Measurements from ENCODE around the gene CFAP210. TPM values are rescaled to one million over a fixed set of nuclear protein-coding genes. Genes with fewer than 3 reads are reported as not detected.

CFAP210 gene
- 0.30 TPM for total RNA-seq

- DNase-seq: peak; percentile 95
These were observed at the start of gene CFAP210, which contains the start of gene PHOSPHO2 for GRCh38 chr2:169694113-169694893. Gene CFAP210 (minus strand): TSS chr2:169694405. CDS start chr2:169694327, 78 bp downstream. Gene PHOSPHO2 (plus strand): TSS chr2:169694469. CDS start chr2:169700972, 6,503 bp downstream.

DNA sequence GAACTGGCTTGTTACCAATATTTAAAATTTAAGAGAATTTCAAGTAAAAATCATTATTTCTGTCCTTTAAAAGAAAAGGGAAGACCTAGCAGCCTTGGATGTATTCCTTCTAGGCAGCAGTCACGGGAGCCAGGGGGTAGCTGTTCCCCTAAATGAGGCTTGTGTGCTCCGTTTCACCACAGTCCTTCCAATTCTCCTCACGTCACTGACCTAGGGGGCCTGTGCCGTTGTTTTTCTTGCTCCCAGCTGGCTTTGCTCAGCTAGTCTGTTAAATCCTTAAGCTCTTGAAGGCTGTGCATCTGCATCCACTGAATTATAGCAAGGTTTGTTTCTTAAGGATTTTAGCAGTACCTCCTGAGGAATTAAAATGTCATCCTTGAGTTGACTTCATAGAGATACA lies 49.3 kb upstream of the CFAP210 start:
- no peak for DNase-seq

DNA sequence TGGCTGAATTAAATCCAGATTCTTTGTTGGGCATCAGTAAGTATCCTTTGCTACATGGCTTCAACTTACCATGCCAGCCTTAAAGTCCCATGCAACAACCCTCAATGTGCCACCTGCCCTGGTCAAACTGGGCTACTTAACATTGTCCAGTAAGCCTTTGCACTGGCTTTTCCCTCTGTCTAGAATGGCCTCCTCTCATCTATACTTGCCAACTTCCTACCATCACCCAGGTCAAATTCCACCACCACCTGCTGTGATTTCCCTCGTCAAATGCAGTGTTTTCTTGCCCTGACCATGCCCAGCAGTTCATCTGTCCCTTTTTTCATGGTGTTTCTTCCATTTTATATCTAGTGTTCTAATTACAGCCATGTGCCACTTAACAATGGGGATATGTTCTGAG lies 45.1 kb upstream of the CFAP210 start:
- no peak for DNase-seq

DNA sequence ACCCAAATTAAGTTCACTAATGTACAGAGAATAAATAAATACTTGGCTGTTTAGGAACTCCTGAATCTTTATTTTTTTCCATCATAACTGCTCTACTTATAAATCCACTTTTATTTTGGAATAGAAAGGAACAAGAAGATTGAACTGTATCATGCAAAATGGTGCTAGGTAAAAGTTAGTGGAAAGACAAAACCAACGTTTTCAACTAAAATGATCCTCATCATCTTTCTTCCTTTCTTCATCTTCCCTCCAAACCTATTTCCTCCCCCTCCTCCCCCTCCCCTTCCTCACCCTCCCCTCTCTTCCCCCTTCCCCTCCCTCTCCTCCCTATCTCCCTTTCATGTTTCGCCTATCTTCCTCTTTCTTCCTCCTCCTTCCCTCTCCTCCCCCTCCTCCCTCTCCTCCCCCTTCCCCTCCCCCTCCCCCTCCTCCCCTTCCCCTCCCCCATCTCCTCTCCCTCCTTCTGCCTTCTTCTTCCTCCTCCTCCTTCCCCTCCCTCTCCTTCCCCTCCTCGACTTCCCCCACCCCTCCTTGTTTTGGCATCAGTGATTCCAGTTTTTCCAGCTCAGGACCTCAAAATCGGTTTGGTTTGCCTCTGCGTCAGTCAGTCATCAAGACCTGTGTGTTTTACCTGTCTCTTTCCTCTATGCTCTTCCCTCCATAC lies 44.5 kb upstream of the CFAP210 start:
- DNase-seq: no peak

- no peak for DNase-seq
These were observed 42.7 kb upstream of the CFAP210 start for GRCh38 chr2:169736902-169737301.

DNA sequence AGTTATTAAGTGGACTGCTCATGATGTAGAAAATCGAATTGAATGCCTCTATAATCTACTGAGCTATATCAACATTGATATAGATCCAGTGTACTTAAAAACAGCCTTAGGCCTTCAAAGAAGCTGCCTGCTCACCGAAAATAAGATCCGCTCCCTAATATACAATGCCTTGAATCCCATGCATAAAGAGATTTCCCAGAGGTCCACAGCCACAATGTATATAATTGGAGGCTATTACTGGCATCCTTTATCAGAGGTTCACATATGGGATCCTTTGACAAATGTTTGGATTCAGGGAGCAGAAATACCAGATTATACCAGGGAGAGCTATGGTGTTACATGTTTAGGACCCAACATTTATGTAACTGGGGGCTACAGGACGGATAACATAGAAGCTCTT lies 41.4 kb upstream of the CFAP210 start:
- DNase-seq: no peak

GRCh38 chr2:169734169-169734847 lies 40.1 kb upstream of the CFAP210 start:
- DNase-seq: no peak

- DNase-seq: no peak
These were observed 38.6 kb upstream of the CFAP210 start for GRCh38 chr2:169732583-169733358.

GRCh38 chr2:169732075-169732474 lies 37.9 kb upstream of the CFAP210 start:
- no peak for DNase-seq

- DNase-seq: no peak
These were observed 35.0 kb upstream of the CFAP210 start for GRCh38 chr2:169729274-169729605.

DNA sequence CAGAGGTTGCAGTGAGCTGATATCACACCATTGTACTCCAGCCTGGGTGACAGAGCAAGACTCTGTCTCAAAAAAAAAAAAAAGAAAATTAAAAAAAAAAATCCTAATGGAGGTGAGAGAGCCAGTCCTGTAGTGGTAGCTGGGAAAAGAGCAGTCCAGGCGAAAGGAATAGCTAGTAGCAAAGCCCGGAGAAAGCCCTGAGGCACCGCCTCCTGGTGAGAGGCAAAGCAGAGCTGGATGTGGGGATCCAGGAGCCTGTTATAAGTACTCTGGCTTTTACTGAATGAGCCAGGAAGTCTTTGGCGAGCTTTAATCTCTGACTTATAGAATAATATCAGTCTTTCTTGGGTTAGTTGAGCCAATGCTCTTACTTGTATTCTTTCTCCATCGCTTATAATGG lies 32.9 kb upstream of the CFAP210 start:
- no peak for DNase-seq

DNA sequence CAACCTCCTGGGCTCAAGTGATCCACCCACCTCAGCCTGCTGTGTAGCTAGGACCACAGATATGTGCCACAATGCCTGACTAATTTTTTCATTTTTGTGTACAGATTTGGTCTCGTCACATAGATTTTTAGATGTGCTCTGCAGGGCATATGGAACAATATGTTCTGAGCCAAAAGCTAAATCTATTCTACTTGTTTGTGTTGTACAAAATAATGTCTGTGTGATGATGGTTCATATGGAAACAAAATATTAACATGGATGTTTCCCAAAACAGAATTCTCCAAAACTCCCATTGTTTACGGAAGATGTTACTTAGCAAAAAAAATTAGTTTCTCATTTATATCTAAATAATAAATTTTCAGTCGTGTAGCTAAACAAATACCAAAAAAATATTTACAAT lies 26.8 kb upstream of the CFAP210 start:
- DNase-seq: peak; percentile 52

DNA sequence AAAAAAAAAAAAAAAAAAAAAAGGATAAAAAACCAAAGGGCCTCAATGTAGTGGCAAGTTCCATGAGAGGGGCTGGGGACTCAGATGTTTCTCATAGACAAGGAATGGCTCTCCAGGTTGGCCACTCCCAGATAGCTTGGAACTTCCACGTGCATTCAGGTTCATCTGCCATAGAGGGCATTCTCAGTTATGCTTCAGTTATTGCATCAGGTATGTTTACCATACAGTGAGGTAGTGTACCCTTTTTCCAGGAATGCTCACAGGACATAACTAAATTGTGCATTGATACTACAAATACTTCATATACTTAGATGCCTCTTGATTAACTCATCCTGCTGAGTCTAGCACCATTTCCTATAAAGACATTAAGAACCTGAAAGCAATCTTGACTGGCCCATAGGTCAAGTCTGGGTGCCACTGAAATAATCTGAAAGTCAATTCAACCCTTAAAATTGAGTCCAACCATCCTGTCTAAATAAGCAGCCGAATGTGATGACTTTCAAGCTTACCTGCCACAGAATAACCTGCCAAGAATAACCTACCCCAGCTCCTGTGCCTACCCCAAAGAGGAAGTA lies 24.8 kb upstream of the CFAP210 start:
- DNase-seq: no peak

GRCh38 chr2:169717691-169718063 lies 23.5 kb upstream of the CFAP210 start:
- no peak for DNase-seq

- DNase-seq: no peak
These were observed 22.9 kb upstream of the CFAP210 start for GRCh38 chr2:169716938-169717690.

DNA sequence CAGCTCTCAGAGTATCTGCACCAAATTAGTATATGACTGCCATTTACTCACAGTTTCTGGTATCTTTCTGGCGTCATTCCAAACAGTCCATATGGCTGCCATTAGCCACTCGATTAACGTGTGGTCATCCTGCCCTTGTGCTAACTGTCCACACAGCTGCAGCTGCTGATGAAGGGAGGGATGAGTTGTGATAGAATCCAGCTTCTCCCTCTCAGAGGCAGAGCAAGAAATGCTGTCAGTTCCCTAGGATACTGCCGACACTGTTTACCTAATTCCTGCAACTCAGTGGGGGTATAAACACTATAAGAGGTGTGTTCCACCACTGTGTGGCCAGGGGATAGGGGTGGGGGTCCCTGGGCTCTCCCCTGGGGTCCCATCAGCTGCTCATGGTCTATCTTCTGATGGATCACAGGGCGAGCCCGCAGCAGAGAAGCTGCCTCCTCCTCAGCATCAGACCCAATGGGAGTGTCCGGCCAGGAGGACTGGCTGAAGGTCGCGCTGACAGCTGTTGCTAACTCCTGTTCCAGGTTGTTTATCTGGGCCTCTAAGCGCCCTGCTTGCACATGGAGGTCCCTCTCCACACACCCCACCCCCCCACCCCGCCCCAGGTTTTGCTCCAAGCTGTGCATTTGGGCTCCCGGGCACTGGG lies 22.2 kb upstream of the CFAP210 start:
- DNase-seq: peak; percentile 57

GRCh38 chr2:169715379-169716237 lies 21.4 kb upstream of the CFAP210 start:
- DNase-seq: no peak

- no peak for DNase-seq
These were observed 20.5 kb upstream of the CFAP210 start for GRCh38 chr2:169714699-169715098.

DNA sequence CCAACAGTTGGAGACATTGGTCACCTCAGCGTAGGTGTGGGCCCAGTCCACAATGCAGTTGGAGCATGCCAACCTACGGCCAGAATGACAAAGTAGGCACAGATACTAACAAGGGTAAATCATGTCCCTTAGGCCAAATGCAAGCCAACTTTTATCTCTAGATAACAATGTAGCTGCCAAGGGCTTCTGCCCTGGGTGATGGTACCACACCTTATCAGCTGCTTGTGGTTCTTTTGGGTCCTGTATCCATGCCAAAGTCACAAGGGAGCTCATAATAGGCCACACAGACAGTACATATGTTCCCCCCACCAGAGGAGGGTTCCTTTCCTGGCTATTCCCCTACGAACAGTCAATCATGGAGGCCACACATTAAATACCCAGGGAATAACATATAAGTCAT lies 19.1 kb upstream of the CFAP210 start:
- no peak for DNase-seq

GRCh38 chr2:169712791-169713227 lies 18.6 kb upstream of the CFAP210 start:
- DNase-seq: no peak

All from skin of body (tissue), 2 donors.